ENCODE data around the gene KIF17.

Gene KIF17

GRCh38 chr1:20661207-20662109 lies 56.3 kb downstream of the KIF17 start, which contains the start of gene DDOST:
Gene DDOST, minus strand, starts transcription at chr1:20661369. Its CDS starts 19 bp downstream, at chr1:20661350.
- Mint-ChIP-seq H3K9me3 (no peaks in the 10 kb centered on the region), H3K36me3 (peaks cover 24 to 29% of the 10 kb centered on the region in 2 donors), H3K4me1 (peaks cover 30 to 46% of the 10 kb centered on the region in 2 donors), H3K27me3 (no peaks in the 10 kb centered on the region), H3K27ac (peak within 1 kb of the TSS; percentile 100), H3K4me3 (peak within 1 kb of the TSS; percentile 96 to 98)
- DNase-seq, result peak; percentile 97
- peak; percentile 95 to 96 for ATAC-seq (replicated peaks)

GRCh38 chr1:20660847-20661206 lies 57.0 kb downstream of the KIF17 start:
- Mint-ChIP-seq H3K27me3 (no peaks in the 10 kb centered on the region), H3K4me3 (peak overlapping the region; percentile 96 to 98), H3K36me3 (peaks cover 28 to 34% of the 10 kb centered on the region in 2 donors), H3K9me3 (no peaks in the 10 kb centered on the region), H3K27ac (peak overlapping the region; percentile 100), H3K4me1 (peaks cover 30 to 46% of the 10 kb centered on the region in 2 donors)
- DNase-seq, result peak; percentile 16
- ATAC-seq (replicated peaks), result peak; percentile 24 to 26

GRCh38 chr1:20660363-20660762 lies 57.4 kb downstream of the KIF17 start:
- peaks cover 32 to 39% of the 10 kb centered on the region in 2 donors for H3K36me3 Mint-ChIP-seq

GRCh38 chr1:20658166-20658915 lies 59.5 kb downstream of the KIF17 start:
- H3K27ac Mint-ChIP-seq, result no peak overlapping the region
- no peak for DNase-seq
- no peaks in the 10 kb centered on the region for H3K27me3 Mint-ChIP-seq

More at GRCh38 chr1:20660363-20660762, 57.4 kb downstream of the KIF17 start:
- peaks cover 30 to 46% of the 10 kb centered on the region in 2 donors for H3K4me1 Mint-ChIP-seq
- no peaks in the 10 kb centered on the region for H3K9me3 Mint-ChIP-seq
- peak overlapping the region; percentile 100 for H3K27ac Mint-ChIP-seq
- H3K4me3 Mint-ChIP-seq, result peak overlapping the region; percentile 96 to 98
- H3K27me3 Mint-ChIP-seq, result no peaks in the 10 kb centered on the region
- ATAC-seq (replicated peaks), result no peak
- no peak for DNase-seq

GRCh38 chr1:20657024-20657423 lies 60.8 kb downstream of the KIF17 start:
- ATAC-seq (replicated peaks) (no peak), DNase-seq (no peak)
- peak overlapping the region; percentile 72 for H3K27ac Mint-ChIP-seq
- no peaks in the 10 kb centered on the region for H3K27me3 Mint-ChIP-seq
- peaks cover 42 to 59% of the 10 kb centered on the region in 2 donors for H3K36me3 Mint-ChIP-seq
- H3K4me3 Mint-ChIP-seq, result no peak overlapping the region
- H3K4me1 Mint-ChIP-seq, result peaks cover 21 to 37% of the 10 kb centered on the region in 2 donors
- H3K9me3 Mint-ChIP-seq, result no peaks in the 10 kb centered on the region

More at GRCh38 chr1:20658166-20658915, 59.5 kb downstream of the KIF17 start:
- no peak overlapping the region for H3K4me3 Mint-ChIP-seq
- no peaks in the 10 kb centered on the region for H3K9me3 Mint-ChIP-seq
- peaks cover 30 to 46% of the 10 kb centered on the region in 2 donors for H3K4me1 Mint-ChIP-seq
- H3K36me3 Mint-ChIP-seq, result peaks cover 39 to 46% of the 10 kb centered on the region in 2 donors
- no peak for ATAC-seq (replicated peaks)

- no peak overlapping the region for H3K4me3 Mint-ChIP-seq
- H3K4me1 Mint-ChIP-seq, result peaks cover 7 to 11% of the 10 kb centered on the region in 2 donors
- H3K9me3 Mint-ChIP-seq, result no peaks in the 10 kb centered on the region
- no peak for DNase-seq
- H3K36me3 Mint-ChIP-seq, result peaks cover 44 to 60% of the 10 kb centered on the region in 2 donors
- ATAC-seq (replicated peaks), result no peak
- no peaks in the 10 kb centered on the region for H3K27me3 Mint-ChIP-seq
- no peak overlapping the region for H3K27ac Mint-ChIP-seq
These were observed 63.6 kb downstream of the KIF17 start for GRCh38 chr1:20654104-20654690.

GRCh38 chr1:20652300-20652699 lies 65.5 kb downstream of the KIF17 start:
- Mint-ChIP-seq H3K4me1 (peaks cover 5 to 6% of the 10 kb centered on the region in 2 donors), H3K27ac (no peak overlapping the region), H3K9me3 (no peaks in the 10 kb centered on the region), H3K4me3 (no peak overlapping the region), H3K27me3 (no peaks in the 10 kb centered on the region), H3K36me3 (peaks cover 47 to 65% of the 10 kb centered on the region in 2 donors)
- no peak for ATAC-seq (replicated peaks)
- no peak for DNase-seq

GRCh38 chr1:20648946-20649345 lies 68.9 kb downstream of the KIF17 start:
- no peak for DNase-seq
- Mint-ChIP-seq H3K27me3 (no peaks in the 10 kb centered on the region), H3K36me3 (peaks cover 28 to 47% of the 10 kb centered on the region in 2 donors), H3K27ac (no peak overlapping the region), H3K4me3 (no peak overlapping the region), H3K9me3 (no peaks in the 10 kb centered on the region), H3K4me1 (peaks cover 0 to 2% of the 10 kb centered on the region in 2 donors)
- no peak for ATAC-seq (replicated peaks)

GRCh38 chr1:20648438-20648837 lies 69.4 kb downstream of the KIF17 start:
- ATAC-seq (replicated peaks), result no peak
- Mint-ChIP-seq H3K27me3 (no peaks in the 10 kb centered on the region), H3K9me3 (no peaks in the 10 kb centered on the region), H3K27ac (no peak overlapping the region), H3K4me1 (peaks cover 0 to 2% of the 10 kb centered on the region in 2 donors), H3K4me3 (no peak overlapping the region), H3K36me3 (peaks cover 28 to 43% of the 10 kb centered on the region in 2 donors)
- no peak for DNase-seq

GRCh38 chr1:20645414-20645813 lies 72.4 kb downstream of the KIF17 start:
- Mint-ChIP-seq H3K36me3 (peaks cover 21 to 24% of the 10 kb centered on the region in 2 donors), H3K27ac (no peak overlapping the region)

GRCh38 chr1:20644416-20644815 lies 73.4 kb downstream of the KIF17 start:
- H3K4me1 Mint-ChIP-seq, result peaks cover 0 to 8% of the 10 kb centered on the region in 2 donors
- H3K27ac Mint-ChIP-seq, result no peak overlapping the region
- H3K9me3 Mint-ChIP-seq, result no peaks in the 10 kb centered on the region
- DNase-seq (no peak), ATAC-seq (replicated peaks) (no peak)
- H3K4me3 Mint-ChIP-seq, result no peak overlapping the region
- H3K36me3 Mint-ChIP-seq, result peaks cover 16 to 17% of the 10 kb centered on the region in 2 donors
- H3K27me3 Mint-ChIP-seq, result no peaks in the 10 kb centered on the region

More at GRCh38 chr1:20645414-20645813, 72.4 kb downstream of the KIF17 start:
- no peaks in the 10 kb centered on the region for H3K9me3 Mint-ChIP-seq
- no peak for ATAC-seq (replicated peaks)
- no peaks in the 10 kb centered on the region for H3K27me3 Mint-ChIP-seq
- no peak overlapping the region for H3K4me3 Mint-ChIP-seq
- H3K4me1 Mint-ChIP-seq, result peaks cover under 1 to 1% of the 10 kb centered on the region in 2 donors
- no peak for DNase-seq

- Mint-ChIP-seq H3K27me3 (no peaks in the 10 kb centered on the region), H3K4me1 (peaks cover 0 to 8% of the 10 kb centered on the region in 2 donors), H3K9me3 (no peaks in the 10 kb centered on the region), H3K27ac (no peak overlapping the region), H3K4me3 (no peak overlapping the region), H3K36me3 (peaks cover 6 to 9% of the 10 kb centered on the region in 2 donors)
- no peak for ATAC-seq (replicated peaks)
- DNase-seq, result no peak
These were observed 74.7 kb downstream of the KIF17 start for GRCh38 chr1:20643080-20643479.

- H3K9me3 Mint-ChIP-seq, result no peaks in the 10 kb centered on the region
- DNase-seq (no peak), ATAC-seq (replicated peaks) (no peak)
- no peak overlapping the region for H3K27ac Mint-ChIP-seq
- H3K4me1 Mint-ChIP-seq, result peaks cover 0 to 8% of the 10 kb centered on the region in 2 donors
- no peak overlapping the region for H3K4me3 Mint-ChIP-seq
- H3K36me3 Mint-ChIP-seq, result peaks cover 9 to 11% of the 10 kb centered on the region in 2 donors
- no peaks in the 10 kb centered on the region for H3K27me3 Mint-ChIP-seq
These were observed 75.8 kb downstream of the KIF17 start for GRCh38 chr1:20641975-20642374.

- Mint-ChIP-seq H3K27ac (no peak overlapping the region), H3K4me3 (no peak overlapping the region), H3K27me3 (no peaks in the 10 kb centered on the region), H3K36me3 (peaks cover 8 to 9% of the 10 kb centered on the region in 2 donors), H3K4me1 (peaks cover 2 to 8% of the 10 kb centered on the region in 2 donors), H3K9me3 (no peaks in the 10 kb centered on the region)
- peak; percentile 43 for DNase-seq
- peak; percentile 90 to 93 for ATAC-seq (replicated peaks)
These were observed 77.6 kb downstream of the KIF17 start for GRCh38 chr1:20640183-20640597.
